ENCODE measurements around the gene KCNG4. TPM values are rescaled to one million over a fixed set of nuclear protein-coding genes. Genes with fewer than 3 reads are reported as not detected.

The KCNG4 gene
- total RNA-seq, 1 experiment from 2014 or later, result not detected

DNA sequence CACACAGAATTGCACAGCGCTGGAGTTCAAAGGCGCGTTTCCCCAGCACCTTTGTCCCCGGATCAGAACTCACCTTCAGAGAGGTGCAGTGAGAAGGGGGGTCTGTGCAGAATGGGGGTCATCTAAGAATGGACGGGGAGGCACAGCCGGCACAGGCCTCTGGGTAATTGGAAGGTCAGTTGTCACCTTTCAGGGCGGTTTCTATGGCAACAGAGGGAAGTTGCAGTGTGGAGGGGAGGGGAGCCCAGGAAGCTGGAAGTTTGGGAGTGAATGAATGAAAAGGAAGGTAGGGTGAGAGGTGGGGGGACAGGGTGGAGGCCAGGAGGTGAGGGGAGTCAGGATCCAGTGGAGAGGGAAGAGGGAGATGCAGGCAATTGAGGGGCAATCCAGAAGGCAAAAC is 12.4 kb upstream of the KCNG4 start:
- peaks cover 0 to 4% (median 0%) of the 10 kb centered on the region in 3 experiments; a peak in 1 of 7 replicates for H3K36me3 Mint-ChIP-seq (ENCODE audit: insufficient read depth in 1 of 3, low read depth in 3 of 3)
- H3T11ph ChIP-seq (ENCODE audit: low read length), result no peak overlapping the region
- H3K4me3 Mint-ChIP-seq, result no peak overlapping the region; a peak in 1 of 5 replicates
- no peak overlapping the region for H3K18ac ChIP-seq (ENCODE audit: insufficient read length, low read depth, low read length)
- no peak overlapping the region for H3K4ac ChIP-seq (ENCODE audit: low read depth, low read length)
- H4K91ac ChIP-seq (ENCODE audit: insufficient read length, low read depth, low read length), result no peak overlapping the region
- DNase-seq, result no peak
- H3K9ac ChIP-seq (ENCODE audit: extremely low read depth, insufficient read length, low read length), result no peak overlapping the region
- no peaks in the 10 kb centered on the region for H3K27me3 ChIP-seq (ENCODE audit: insufficient read depth, low read length)
- TF ChIP-seq CTCF (conservative IDR thresholded peaks at IDR 0.05), result no peak
- H3K4me2 ChIP-seq (ENCODE audit: insufficient read depth, insufficient read length, low read length), result no peak overlapping the region
- no peaks in the 10 kb centered on the region for H4K20me1 ChIP-seq (ENCODE audit: control insufficient read depth, insufficient read depth, insufficient read length)
- no peak overlapping the region for H2BK20ac ChIP-seq (ENCODE audit: low read depth, low read length, poor library complexity, severe bottlenecking)
- H2BK12ac ChIP-seq (ENCODE audit: insufficient read length, low read depth, low read length), result no peak overlapping the region
- no peaks in the 10 kb centered on the region for H3K9me3 ChIP-seq (ENCODE audit: control insufficient read depth, low read depth, low read length)
- no peak overlapping the region for H3K23ac ChIP-seq (ENCODE audit: insufficient read length, low read depth, low read length)
- peaks cover 0 to 4% of the 10 kb centered on the region in 2 experiments; a peak in 2 of 4 replicates for H3K4me1 Mint-ChIP-seq
- no peak overlapping the region for H4K5ac ChIP-seq (ENCODE audit: insufficient read length, low read depth, low read length)
- H3K9me3 Mint-ChIP-seq, result peaks cover 0 to 4% of the 10 kb centered on the region in 2 experiments; a peak in 2 of 5 replicates
- no peak overlapping the region for H2AK5ac ChIP-seq (ENCODE audit: insufficient read length, low read length)
- H2BK120ac ChIP-seq (ENCODE audit: low read depth, low read length, poor library complexity, severe bottlenecking), result no peak overlapping the region
- H3K79me2 ChIP-seq (ENCODE audit: insufficient read depth, low read length), result no peaks in the 10 kb centered on the region
- H3K27ac ChIP-seq (ENCODE audit: insufficient read length, low read depth, low read length), result no peak overlapping the region
- no peaks in the 10 kb centered on the region for H3K4me1 ChIP-seq (ENCODE audit: insufficient read depth, low read length)
- H3K27ac Mint-ChIP-seq, result no peak overlapping the region; a peak in 1 of 7 replicates
- no peak overlapping the region for H2BK15ac ChIP-seq (ENCODE audit: low read depth, low read length)
- H4K8ac ChIP-seq (replicated peaks; ENCODE audit: insufficient read length, low read depth, low read length), result no peak overlapping the region
- peaks cover 30% of the 10 kb centered on the region for H3K27me3 Mint-ChIP-seq (ENCODE audit: low read depth)
- no peak overlapping the region for H2BK5ac ChIP-seq (ENCODE audit: insufficient read length, low read length)
- no peaks in the 10 kb centered on the region for H3K23me2 ChIP-seq (ENCODE audit: insufficient read length, low read depth, low read length, poor library complexity, severe bottlenecking)
- no peak overlapping the region for H2AFZ ChIP-seq (ENCODE audit: low read length)
- H3K14ac ChIP-seq (ENCODE audit: insufficient read depth, low read length), result no peak overlapping the region
- no peaks in the 10 kb centered on the region for H3K79me1 ChIP-seq (ENCODE audit: insufficient read depth, low read depth, low read length, poor library complexity, severe bottlenecking)
- no CpG with 5 or more reads among the region's 7 CpGs for WGBS (ENCODE audit: extremely low coverage, insufficient read length, low lambda C conversion rate)
- no peak overlapping the region for H3K56ac ChIP-seq (ENCODE audit: insufficient read length, low read depth, low read length)
